ENCODE data around the gene MAP2K3.

Gene MAP2K3

GRCh38 chr17:21285164-21286065 is 904 bp downstream of the MAP2K3 start:
- peak; percentile 25 for DNase-seq

GRCh38 chr17:21286066-21286770 is 1.7 kb downstream of the MAP2K3 start:
- DNase-seq: peak; percentile 22

GRCh38 chr17:21286909-21287702 is 2.6 kb downstream of the MAP2K3 start:
- DNase-seq: no peak

DNA sequence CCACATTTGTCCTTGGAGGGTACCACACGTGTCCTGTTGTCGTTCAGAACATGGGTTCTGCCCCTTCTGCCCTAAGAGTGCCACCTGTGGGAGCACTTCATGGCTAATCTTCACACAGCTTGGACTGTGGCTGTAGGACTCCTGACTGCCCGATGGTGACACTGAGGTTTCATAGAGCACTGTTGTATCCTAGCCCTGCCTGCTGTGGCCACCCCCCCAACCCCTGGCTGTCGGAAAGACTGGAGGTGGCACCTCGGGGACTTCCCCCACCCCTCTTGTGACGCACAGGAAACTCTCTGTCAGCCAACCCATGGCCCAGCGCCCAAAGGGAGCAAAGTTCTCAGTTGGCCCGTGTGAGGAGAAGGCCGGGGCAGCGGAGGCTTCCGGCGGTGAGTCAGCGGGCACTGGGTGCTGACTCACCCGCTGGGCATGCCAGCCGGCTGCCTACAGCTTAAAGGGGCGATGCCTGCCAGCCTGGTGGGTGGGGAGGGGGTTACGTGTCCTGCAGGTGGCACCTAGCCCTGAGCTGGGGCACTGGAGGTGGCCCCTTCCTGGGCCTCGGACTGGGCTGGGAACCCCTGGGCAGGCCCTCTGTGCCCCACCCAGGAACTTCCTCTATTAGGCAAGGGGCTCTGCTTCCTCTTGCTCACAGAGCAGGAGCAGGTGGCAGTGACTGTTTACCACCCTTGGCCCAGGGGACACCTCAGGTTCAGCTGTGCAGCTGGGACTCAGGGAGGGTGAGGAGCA is 3.4 kb downstream of the MAP2K3 start:
- DNase-seq: peak; percentile 95

GRCh38 chr17:21288571-21289017 is 4.1 kb downstream of the MAP2K3 start:
- DNase-seq: peak; percentile 37

GRCh38 chr17:21289175-21289901 is 4.8 kb downstream of the MAP2K3 start:
- no peak for DNase-seq

DNA sequence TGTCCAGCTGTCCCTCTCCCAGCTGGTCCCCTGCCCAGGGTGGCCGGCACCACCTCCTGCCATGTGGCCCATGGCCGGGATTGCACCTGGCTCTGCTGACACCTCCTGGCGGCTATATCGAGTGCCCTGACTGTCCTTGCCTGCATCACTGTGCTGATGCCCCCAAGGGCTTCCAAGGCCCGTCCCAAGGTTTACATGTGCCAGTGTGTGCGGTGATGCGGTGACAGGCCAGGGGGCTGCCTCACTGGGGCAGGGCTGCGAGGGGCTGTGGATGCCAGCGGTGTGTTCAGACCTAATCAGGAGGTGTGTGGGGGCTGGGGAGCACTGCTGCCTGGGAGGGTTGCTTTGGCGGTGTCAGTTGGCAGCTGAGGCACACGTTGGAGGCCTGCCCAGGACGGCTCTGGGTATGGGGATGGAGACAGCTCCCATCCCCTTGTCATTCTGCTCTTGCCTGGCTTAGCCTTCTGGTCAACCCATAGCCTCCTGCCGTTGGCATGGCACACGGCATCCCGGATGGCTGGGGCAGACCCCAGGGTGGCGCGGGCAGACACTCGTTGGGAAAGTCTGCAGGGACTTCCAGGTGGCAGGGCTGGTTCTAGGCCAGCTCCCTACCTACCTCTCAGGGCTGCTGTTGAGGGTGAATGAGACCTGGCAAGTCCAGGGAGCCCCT is 5.5 kb downstream of the MAP2K3 start:
- no peak for DNase-seq

DNA sequence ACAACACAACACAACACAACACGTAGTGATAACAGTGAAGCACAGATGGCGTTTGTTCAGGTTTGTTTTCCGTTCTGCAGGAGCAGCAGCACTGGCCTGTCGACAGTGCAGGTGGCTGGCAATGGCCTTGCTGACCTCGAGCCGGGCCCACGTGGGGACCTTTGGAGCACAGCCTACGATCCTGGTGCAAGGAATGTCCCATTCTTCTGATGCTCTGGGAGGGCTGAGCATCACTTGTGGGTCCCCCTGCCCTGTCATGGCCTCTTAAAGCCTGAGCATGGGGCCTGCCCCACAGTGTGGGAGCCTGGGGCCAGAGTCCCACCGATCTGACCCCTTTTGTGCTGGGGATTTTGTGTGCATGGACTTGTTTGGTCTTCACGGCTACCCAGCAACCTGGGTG is 6.8 kb downstream of the MAP2K3 start:
- no peak for DNase-seq

- DNase-seq: no peak
Measured at GRCh38 chr17:21291862-21292261, 7.4 kb downstream of the MAP2K3 start.

DNA sequence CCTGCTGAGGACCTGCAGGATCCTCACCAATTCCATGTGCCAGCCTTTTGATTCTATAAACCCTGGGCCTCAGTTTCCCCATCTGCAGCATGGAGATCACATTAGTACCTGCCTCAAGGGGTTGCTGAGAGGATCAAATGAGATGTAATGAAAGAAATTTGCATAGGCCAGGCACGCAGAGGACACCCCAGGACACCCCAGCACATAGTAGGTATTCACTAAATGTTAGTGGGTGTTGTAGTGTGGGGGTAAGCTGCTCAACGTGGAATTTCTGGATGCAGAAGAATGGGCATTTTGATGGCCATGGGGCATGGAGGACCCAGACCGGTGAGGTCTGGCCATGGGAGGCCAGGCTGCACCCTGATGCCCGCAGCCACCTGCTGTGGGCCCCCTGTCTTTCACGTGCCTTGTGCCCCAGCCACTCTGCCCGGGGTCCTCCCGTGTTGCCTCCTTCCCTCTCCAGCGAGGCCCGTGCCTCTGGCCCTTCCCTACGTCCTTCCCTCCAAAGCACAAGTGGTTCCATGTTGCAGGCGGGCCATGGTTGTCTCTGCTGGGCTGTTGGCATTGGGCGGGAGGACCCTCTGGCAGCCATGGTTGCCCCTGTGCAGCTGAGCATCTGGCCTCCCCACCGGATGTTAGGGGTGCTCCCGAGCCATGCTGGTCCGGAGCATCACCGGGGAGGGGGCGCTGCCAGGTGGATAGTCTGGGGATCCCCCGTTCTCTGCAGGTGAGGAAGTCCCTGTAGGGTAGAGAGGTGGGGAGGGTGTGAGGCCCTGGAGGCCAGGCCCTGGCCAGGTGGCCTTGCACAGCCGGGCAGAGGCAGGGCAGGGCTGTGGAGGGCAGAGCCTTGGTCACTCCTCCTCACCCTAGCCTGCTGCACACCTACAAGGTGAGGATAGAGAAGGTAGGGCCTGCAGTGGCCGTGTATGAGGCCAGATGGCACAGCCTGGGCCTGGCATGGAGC is 8.6 kb downstream of the MAP2K3 start:
- no peak for DNase-seq

- DNase-seq: no peak
Measured at GRCh38 chr17:21293831-21294210, 9.3 kb downstream of the MAP2K3 start.

GRCh38 chr17:21294321-21295035 is 10.0 kb downstream of the MAP2K3 start:
- no peak for DNase-seq

- DNase-seq: peak; percentile 92
Measured at GRCh38 chr17:21295036-21295952, 10.8 kb downstream of the MAP2K3 start.

DNA sequence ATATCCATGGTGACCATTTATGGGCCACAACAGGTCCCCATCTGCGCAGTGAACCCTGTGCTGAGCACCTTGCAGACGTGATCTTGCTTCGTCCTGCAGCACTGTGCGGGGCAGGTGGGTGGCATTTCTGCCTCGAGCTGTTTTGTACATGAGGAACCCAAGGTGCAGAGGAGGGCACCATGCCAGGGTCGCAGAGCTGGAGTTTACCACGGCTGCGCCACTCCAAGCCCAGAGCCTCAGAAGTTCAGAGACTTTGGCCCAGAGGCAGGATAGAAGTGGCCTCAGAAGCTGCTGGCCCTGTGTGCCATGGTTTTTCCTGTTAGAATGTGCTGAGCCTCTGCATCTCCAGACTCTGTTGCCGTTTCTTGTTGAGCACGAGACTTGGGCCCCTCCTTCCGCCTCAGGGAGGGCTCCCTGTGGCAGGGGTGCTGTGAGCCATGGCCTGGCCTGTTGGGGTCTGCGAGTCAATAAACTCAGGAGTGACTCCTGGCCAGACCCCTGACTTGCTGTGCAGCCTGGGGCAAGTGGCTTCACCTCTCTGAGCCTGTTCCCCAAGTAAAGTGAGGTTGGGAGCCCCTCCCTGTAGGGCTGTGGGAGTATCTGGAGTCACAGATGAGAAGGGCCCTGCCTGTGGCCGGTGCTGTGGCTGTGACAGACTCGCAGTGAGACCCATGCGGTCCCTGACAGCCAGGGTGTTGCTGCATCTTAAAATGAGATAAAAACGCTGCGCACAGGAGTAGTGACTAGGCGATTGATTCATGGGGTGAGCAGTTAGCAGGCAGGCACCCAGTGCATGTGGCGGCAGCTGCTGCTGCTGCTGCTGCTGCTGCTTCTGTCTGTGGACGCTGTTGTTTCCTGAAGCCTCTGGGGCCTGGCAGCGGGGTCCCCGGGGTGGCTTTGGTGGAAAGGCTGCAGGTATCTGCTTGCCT is 11.8 kb downstream of the MAP2K3 start:
- peak; percentile 97 for DNase-seq

DNA sequence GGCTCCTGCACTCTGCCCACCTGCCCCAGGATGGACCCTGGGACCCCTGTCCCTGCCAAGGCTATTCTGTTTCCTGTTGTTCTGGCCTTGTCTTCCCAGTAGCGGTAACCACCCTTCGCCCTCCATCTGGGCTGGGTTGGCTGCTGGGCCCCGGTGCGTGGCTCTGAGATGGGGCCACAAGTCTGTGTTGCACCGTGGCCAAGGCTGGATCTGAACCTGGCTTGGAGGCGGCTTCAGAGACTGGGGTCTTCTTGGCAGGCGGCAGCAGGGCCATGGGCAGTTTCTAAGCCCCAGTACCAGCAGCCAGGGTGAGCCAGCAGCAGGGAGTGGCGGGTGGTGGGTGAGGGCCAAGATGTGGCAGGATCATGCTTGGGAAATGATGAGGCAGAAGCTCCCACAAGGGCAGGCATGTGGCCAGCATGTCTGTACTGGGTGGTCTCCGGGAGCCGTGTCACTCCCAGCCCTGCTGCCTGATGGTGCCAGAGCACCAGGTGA is 12.6 kb downstream of the MAP2K3 start:
- no peak for DNase-seq

DNA sequence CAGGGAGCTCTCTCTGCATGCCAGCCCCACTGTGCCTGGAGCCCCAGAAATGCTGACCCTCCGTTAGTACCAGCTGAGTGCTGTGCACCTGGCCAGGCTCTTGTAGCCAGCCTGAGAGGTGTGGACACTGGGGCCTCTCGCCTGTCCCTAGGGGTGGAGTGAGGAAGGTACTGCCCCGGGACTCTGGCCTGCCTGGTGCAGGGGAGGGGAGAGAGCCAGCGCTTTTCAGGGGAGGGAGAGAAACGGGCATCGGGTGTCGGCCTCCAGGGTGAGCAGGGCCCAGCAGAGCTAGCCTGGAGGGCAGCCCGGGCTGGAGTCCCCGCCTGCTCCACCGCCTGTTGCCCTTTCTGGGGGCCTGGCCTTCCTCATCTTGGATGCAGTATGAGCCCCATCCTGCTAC is 13.1 kb downstream of the MAP2K3 start:
- DNase-seq: peak; percentile 96
